Coronary artery (tissue), 2 donors: ENCODE data around the gene COL11A1.

ENCODE experiments used
- DNase-seq: peaks from one replicate; pipeline ENCODE4 v3.0.0-alpha.2; 2017; ENCODE audit warnings: low spot score
- H3K27ac ChIP-seq, 2 donors: fragments of 200-600 bp; sonication (generic); one replicate each; pipeline ENCODE4 v1.5.1; 2016 to 2019
- H3K4me3 ChIP-seq: fragments of 200-600 bp; sonication (generic); 2 replicates; pipeline ENCODE4 v1.5.1; 2016; ENCODE audit warnings: mild to moderate bottlenecking, moderate library complexity
- CTCF ChIP-seq: fragments of 200-600 bp; sonication (generic); IDR thresholded peaks from one replicate; pipeline ENCODE4 v1.5.1; 2019; ENCODE audit warnings: antibody characterized with exemption

Gene COL11A1

GRCh38 chr1:102970496-102971078, 137.7 kb downstream of the COL11A1 start:
- Histone ChIP-seq H3K27ac (no peak overlapping the region), H3K4me3 (no peak overlapping the region)
- DNase-seq: no peak

GRCh38 chr1:102967786-102968185, 140.5 kb downstream of the COL11A1 start:
- no peak for DNase-seq
- Histone ChIP-seq H3K27ac (no peak overlapping the region), H3K4me3 (no peak overlapping the region)
- TF ChIP-seq CTCF: no peak

More at GRCh38 chr1:102970496-102971078, 137.7 kb downstream of the COL11A1 start:
- TF ChIP-seq CTCF: no peak

- no peak for DNase-seq
- TF ChIP-seq CTCF: no peak
- Histone ChIP-seq H3K27ac (no peak overlapping the region), H3K4me3 (no peak overlapping the region)
Observed at GRCh38 chr1:102961549-102961948, 146.8 kb downstream of the COL11A1 start.

GRCh38 chr1:102954576-102954975, 153.7 kb downstream of the COL11A1 start:
- H3K4me3 ChIP-seq: no peak overlapping the region
- H3K27ac ChIP-seq: no peak overlapping the region
- DNase-seq: no peak
- TF ChIP-seq CTCF: no peak

- H3K4me3 ChIP-seq: no peak overlapping the region
- TF ChIP-seq CTCF: no peak
- DNase-seq: no peak
- H3K27ac ChIP-seq: no peak overlapping the region
Observed at GRCh38 chr1:102952400-102952799, 155.9 kb downstream of the COL11A1 start.

- Histone ChIP-seq H3K4me3 (no peak overlapping the region), H3K27ac (no peak overlapping the region)
- DNase-seq: no peak
- TF ChIP-seq CTCF: no peak
Observed at GRCh38 chr1:102942324-102942723, 166.0 kb downstream of the COL11A1 start.

GRCh38 chr1:102941366-102941947, 166.9 kb downstream of the COL11A1 start:
- Histone ChIP-seq H3K27ac (no peak overlapping the region), H3K4me3 (no peak overlapping the region)
- no peak for DNase-seq
- no peak for TF ChIP-seq CTCF
